GM12891 (cell line): Measurements from ENCODE around the gene FBLN5.

ENCODE experiments used
- PAX5 ChIP-seq: IDR thresholded peaks from 2 replicates; pipeline ENCODE4 v1.6.1; 2011; ENCODE audit warnings: low read length, moderate library complexity, mild to moderate bottlenecking; ENCODE audit not compliant: insufficient read depth, severe bottlenecking
- POLR2A ChIP-seq: IDR thresholded peaks from 2 replicates; pipeline ENCODE4 v1.6.1; 2011; ENCODE audit warnings: low read depth, low read length, control low read depth
- POLR2AphosphoS5 ChIP-seq: IDR thresholded peaks from 2 replicates; pipeline ENCODE4 v1.6.1; 2011; ENCODE audit warnings: low read depth, low read length, control low read depth
- POU2F2 ChIP-seq: IDR thresholded peaks from 2 replicates; pipeline ENCODE4 v1.6.1; 2011; ENCODE audit warnings: low read depth, mild to moderate bottlenecking, control low read depth, low read length, moderate library complexity
- SPI1 ChIP-seq: IDR thresholded peaks from 2 replicates; pipeline ENCODE4 v1.6.1; 2011; ENCODE audit warnings: low read depth, low read length, control low read depth
- TAF1 ChIP-seq: IDR thresholded peaks from 2 replicates; pipeline ENCODE4 v1.6.1; 2011; ENCODE audit warnings: low read depth, low read length, control low read depth

GRCh38 chr14:91831337-91831736, 116.2 kb downstream of the FBLN5 start:
- TF ChIP-seq SPI1, result no peak
- no peak for TF ChIP-seq POLR2AphosphoS5
- TF ChIP-seq POLR2A, result no peak
- no peak for TF ChIP-seq TAF1
- no peak for TF ChIP-seq PAX5
- TF ChIP-seq POU2F2, result no peak
